NB4 (cell line): Measurements from ENCODE around the gene RAP1GAP2.

Source experiments
- DNase-seq: peaks from one replicate; pipeline ENCODE4 v3.0.0; 2010; ENCODE audit warnings: low read depth
- H3K4me3 ChIP-seq: one replicate; pipeline ENCODE4 v1.5.1; 2011; ENCODE audit warnings: mild to moderate bottlenecking, low read depth, low read length, moderate library complexity
- MAX ChIP-seq: IDR thresholded peaks from 2 replicates; pipeline ENCODE4 v1.6.1; 2011; ENCODE audit warnings: low read depth, low read length
- MYC ChIP-seq: IDR thresholded peaks from 2 replicates; pipeline ENCODE4 v1.6.1; 2011; ENCODE audit warnings: low read depth, low read length
- POLR2A ChIP-seq: IDR thresholded peaks from 2 replicates; pipeline ENCODE4 v1.6.1; 2011; ENCODE audit warnings: mild to moderate bottlenecking; ENCODE audit not compliant: insufficient read length; ENCODE audit errors: extremely low read depth
- TF ChIP-seq, protein P1 (sequence below): IDR thresholded peaks from one replicate; pipeline ENCODE4 v1.5.1; 2012; ENCODE audit warnings: low read depth, low read length

Gene RAP1GAP2

DNA sequence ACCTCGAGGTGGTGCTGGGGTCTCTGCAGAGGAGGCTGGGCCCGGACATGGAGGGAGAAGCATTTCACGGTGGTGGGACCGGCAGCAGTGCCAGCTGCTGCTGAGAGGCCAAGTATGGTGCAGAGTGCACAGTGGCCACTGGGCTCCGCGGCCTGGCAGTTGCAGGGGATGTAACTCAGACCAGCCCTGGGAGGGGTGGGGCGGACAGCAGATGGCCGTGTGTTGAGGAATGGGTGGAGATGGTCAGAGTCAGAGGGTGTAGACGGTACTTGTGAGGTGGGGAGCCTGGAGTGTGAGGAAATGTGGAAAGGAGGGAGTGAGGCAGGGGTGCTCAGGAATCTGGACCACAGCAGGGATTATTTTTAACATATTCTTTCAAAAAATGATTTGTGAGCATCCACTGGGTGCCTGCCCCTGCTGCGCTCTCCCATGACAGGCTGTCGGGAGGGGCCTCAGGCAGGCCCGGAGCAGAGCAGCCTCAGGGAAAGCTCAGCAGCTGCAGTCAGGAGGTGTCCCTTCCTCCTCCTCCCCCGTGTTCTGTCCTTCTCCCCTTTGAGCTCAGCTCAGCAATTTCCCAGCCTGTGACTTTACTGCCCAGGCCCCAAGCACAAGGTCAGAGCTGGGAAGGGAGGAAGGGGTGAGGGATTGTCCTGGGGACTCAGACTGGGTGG lies 113.1 kb downstream of the RAP1GAP2 start:
- peak; percentile 18 for DNase-seq
- no peak for TF ChIP-seq MYC
- TF ChIP-seq MAX, result no peak
- no peak for TF ChIP-seq POLR2A
- TF ChIP-seq, protein P1, sequence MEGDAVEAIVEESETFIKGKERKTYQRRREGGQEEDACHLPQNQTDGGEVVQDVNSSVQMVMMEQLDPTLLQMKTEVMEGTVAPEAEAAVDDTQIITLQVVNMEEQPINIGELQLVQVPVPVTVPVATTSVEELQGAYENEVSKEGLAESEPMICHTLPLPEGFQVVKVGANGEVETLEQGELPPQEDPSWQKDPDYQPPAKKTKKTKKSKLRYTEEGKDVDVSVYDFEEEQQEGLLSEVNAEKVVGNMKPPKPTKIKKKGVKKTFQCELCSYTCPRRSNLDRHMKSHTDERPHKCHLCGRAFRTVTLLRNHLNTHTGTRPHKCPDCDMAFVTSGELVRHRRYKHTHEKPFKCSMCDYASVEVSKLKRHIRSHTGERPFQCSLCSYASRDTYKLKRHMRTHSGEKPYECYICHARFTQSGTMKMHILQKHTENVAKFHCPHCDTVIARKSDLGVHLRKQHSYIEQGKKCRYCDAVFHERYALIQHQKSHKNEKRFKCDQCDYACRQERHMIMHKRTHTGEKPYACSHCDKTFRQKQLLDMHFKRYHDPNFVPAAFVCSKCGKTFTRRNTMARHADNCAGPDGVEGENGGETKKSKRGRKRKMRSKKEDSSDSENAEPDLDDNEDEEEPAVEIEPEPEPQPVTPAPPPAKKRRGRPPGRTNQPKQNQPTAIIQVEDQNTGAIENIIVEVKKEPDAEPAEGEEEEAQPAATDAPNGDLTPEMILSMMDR, result no peak
- no peak overlapping the region for H3K4me3 ChIP-seq

- no peak overlapping the region for H3K4me3 ChIP-seq
- no peak for TF ChIP-seq POLR2A
- TF ChIP-seq MYC, result no peak
- peak; percentile 45 for DNase-seq
These were observed 113.6 kb downstream of the RAP1GAP2 start for GRCh38 chr17:2909846-2910234.

DNA sequence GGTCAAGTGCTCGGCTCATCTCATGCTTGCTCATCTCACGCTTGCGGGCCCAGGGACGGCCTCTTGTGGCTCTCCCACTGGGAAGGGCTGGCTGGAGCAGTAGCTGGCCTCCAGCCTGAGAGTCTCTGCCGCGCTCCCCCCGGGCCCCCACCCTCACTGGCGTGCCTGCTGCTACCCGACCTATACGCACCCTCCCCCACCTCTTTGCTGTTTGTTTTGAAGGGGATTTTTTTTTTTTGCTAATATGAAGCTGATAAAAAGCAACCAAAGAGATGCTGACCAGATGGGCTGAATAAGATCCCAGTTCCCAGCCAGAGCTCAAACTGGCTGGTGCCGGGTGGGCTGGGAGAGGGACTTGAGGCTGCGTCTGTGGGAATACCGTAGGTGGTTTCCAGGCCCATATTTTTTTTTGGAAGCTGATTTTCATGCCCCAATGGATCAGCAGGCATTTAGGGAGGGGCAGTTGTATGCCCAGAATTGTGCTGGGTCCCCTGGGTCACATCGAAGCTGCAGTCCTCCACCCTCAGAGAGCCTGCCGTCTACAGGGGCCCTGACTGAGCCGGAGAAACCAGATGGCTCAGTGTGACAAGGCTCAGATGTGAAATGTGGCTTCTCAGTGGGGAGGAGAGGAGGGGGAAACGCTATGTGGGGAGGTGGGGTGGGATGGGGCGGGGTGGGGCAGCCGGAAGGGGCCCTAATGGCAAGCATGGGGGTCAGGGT lies 115.0 kb downstream of the RAP1GAP2 start:
- TF ChIP-seq MAX, result no peak
- TF ChIP-seq, protein P1, result no peak
- no peak for TF ChIP-seq POLR2A
- no peak for TF ChIP-seq MYC
- no peak for DNase-seq
- no peak overlapping the region for H3K4me3 ChIP-seq

DNA sequence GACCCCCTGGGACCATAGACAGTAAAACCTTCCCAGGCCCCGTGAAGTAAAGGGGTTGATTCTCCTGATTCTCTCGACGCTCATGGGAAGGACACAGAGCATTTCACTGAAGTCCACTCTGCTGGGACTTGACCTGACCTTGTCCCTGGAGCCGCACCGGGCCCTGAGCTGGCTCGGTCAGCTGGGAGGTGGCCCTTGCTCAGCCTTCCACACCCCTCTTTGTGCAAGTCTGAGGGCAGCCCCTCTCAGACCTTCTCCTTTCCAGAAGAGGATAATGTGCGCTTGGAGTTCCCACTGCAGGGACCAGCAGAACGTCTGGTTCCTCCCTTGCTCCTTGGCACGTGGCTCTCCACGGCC lies 115.5 kb downstream of the RAP1GAP2 start:
- DNase-seq, result no peak
- H3K4me3 ChIP-seq, result no peak overlapping the region
- TF ChIP-seq POLR2A (no peak), MAX (no peak), MYC (no peak)
- TF ChIP-seq, protein P1, result no peak

GRCh38 chr17:2912754-2913153 lies 116.5 kb downstream of the RAP1GAP2 start:
- DNase-seq, result no peak

DNA sequence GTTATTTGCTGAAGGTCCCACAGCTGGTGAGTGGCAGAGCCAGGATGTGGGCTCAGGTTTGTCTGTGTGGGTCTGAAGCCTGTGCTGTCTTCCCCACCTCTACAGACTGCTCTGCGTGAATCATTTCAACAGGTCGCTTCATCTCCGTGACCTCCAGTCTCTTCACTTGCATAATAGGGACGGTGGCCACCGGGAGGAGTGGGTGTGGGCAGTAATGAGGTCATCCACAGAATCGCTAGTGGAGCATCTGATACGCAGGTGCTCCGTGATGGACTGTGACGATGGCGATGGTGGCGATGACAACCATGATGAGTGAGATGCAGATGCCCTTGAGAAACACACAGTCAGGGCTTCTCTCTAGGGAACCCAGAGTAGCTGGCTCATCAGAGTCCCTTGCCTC lies 120.2 kb downstream of the RAP1GAP2 start:
- H3K4me3 ChIP-seq, result no peak overlapping the region
- TF ChIP-seq, protein P1, result no peak
- TF ChIP-seq MYC, result no peak
- TF ChIP-seq MAX, result no peak
- TF ChIP-seq POLR2A, result no peak
- no peak for DNase-seq

More at GRCh38 chr17:2912754-2913153, 116.5 kb downstream of the RAP1GAP2 start:
- no peak overlapping the region for H3K4me3 ChIP-seq
- no peak for TF ChIP-seq POLR2A
- no peak for TF ChIP-seq MYC
- no peak for TF ChIP-seq MAX
- TF ChIP-seq, protein P1, result no peak
